ENCODE data around the gene HIGD1B.

Gene HIGD1B

DNA sequence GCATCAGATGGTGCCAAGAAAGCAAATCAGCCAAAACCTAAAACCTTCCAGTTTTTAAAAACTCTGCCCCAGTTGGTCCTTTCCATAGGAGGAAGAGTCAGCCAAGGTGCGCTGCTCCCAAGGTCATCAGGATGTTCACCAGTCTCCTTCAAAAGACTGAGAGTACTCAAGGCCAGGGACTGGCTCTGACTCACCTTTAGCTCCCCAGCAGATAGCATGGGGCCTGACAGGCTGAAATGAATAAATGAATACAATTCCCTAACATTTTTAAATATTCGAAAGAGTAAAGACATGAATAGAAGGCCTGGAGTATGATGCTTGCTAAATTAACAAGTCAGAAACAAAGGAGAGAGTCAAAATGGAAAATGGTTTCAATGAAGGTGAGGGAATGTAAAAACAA is 32.4 kb downstream of the HIGD1B start:
- DNase-seq: no peak

DNA sequence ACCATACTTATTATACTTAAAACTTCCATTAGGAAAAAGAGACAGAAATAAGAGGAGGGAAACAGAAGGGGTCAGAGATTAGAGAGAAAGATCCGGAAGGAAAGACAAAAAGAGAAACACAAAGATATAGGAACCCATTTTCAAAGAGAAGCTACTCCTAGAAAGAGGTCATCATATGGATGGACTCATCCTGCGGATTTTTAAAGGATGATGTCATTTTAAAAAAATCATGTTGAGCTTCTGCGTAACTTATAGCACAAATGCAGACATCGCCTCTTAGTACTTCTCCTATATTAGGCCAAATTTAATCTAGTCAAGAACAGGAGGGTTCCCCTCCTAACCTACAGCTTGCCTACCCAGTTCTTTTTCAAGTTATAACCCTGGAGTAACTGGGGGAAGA is 33.5 kb downstream of the HIGD1B start:
- DNase-seq: no peak

DNA sequence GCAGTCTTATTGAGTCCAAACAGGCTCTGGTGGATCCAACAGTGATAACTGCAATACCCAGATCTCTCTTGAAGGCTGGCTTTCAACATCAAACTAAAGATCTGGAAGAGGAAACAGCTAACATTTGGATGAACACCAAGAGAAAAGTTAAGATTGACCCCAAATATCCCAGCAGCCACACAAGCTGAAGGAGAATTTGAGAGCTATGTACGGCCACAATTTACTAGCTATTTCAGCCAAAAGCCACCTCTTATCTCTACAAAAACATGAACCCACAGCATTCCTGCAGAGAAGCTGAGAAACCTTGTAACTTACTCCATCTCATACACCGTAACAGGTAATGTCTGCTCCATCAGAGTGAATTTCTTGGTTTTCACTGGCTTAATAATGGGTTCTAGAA is 37.3 kb downstream of the HIGD1B start:
- DNase-seq: no peak

DNA sequence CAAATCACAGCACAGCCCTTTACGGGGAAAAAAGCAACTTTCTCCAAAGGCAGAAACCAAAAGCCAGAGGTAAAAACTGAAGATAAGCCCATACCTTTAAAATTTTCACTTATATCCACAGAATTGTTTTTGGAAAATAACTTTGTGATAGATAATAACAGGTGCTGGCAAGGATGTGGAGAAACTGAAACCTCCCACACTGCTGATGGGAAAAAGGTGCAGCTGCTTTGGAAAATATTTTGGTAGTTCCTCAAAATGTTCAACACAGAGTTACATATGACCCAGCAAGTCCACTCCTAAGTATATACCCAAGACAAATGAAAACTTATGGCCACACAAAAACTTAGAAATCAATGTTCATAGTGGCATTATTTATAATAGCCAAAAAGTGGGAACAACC is 39.3 kb downstream of the HIGD1B start:
- DNase-seq: no peak

DNA sequence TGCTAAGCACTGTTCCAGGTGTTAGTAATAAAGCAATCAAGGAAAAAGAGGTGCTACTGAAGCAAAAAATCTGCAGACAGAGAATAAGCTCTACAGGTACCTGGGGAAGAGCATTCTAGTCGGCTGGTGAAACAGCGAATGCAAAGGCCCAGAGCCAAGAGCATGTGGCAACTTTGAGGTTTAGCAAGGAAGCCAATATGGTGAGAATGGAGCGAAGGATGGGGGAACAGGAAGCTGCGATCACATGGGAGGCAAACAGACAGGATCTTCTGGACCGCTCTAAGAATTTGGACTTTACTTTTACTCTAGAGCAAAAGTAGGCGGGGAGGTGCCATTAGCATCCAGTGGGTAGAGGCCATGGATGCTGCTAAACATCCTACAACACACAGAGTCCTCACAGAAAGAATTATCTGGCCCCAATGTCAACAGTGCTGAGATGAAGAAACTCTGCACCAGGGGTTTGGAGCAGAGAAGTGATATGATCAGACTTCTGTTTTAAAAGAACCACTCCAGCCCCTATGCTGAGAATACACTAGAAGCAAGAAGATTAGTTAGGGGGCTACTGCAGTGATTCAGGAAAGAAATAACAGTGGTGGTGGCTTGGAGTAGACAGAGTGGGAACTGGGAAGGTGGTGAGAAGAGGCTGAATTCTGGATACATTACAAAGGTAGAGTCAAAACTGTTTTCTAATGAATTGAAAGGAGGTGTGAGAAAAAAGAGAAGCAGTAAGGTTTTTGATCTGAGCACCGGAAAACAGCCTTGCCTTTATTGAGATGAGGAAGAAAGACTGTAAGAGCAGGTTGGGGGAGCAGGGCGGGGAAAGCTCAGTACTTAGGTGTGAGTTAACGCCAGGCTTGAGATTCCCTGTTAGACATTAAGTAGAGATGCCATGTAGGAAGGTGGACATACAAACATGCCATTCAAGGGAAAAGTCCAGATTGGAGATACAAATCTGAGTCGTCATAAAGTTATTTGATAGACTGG is 40.6 kb downstream of the HIGD1B start:
- no peak for DNase-seq

DNA sequence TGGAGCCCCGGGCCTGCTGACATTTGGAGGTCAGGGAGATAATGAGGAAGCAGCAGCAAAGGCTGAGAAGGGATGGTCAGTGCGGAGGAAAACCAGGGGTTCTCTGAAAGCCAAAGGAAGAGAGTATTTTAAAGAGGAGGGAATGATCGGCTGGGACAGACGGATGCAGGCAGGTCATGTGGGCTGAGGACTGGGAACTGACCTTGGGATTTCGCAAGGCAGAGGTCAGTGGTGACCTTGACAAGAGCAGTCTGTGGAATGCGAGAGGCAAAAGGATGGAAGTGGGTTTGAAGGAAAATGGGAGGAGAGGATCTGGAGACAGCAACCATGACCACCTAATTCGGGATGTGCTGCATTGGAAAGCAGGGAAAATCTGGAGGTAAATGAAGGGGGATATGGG is 41.3 kb downstream of the HIGD1B start:
- DNase-seq: no peak

DNA sequence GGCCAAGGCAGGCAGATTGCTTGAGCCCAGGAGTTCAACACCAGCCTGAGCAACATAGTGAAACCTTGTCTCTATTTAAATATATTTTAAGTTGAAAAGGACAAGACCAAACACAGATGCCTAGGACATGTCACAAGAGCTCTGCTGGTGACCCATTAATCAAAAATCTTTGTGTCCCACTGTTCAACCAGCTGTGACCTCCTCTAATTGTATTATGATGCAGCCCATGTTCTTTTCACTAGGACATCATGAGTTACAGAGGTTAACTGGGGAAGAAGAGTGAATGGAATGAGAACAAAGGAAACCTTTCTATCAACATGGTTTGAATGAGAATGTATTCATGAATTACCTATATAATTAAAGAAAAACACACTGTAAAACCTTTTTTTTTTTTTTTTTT is 44.6 kb downstream of the HIGD1B start:
- peak; percentile 21 for DNase-seq

DNA sequence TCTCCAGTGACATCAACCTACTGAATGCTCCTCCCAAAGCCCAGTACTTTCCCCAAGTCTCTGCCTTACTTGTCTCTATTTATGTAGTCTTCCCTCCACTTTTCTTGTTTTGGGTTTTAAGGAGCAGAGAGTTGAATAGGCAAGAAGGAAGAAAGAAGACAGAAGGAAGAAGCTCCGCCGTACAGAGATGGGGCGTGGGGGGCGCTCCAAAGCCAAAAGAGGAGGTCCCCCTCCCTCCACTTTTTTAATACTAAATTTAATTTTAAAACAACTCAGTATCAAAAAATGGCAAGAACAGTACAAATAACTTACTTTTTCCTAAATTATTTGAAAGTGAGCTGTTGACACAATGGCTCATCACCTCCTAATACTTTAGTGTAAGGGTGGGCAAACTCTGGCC is 47.0 kb downstream of the HIGD1B start:
- no peak for DNase-seq

DNA sequence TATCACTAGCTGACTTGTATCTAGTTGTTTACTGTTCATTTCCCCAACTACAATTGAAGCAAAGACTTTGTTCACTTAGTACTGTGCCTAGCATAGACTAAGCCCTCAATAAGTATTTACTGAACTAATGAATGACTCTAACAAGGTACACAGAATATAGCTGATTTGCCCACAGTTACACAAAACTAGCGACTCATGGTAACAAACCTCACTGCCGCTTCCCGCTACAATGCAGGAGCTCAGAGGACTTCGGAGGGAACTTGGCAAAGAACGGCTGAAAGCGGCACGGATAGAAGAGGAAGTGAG is 51.0 kb downstream of the HIGD1B start:
- no peak for DNase-seq

DNA sequence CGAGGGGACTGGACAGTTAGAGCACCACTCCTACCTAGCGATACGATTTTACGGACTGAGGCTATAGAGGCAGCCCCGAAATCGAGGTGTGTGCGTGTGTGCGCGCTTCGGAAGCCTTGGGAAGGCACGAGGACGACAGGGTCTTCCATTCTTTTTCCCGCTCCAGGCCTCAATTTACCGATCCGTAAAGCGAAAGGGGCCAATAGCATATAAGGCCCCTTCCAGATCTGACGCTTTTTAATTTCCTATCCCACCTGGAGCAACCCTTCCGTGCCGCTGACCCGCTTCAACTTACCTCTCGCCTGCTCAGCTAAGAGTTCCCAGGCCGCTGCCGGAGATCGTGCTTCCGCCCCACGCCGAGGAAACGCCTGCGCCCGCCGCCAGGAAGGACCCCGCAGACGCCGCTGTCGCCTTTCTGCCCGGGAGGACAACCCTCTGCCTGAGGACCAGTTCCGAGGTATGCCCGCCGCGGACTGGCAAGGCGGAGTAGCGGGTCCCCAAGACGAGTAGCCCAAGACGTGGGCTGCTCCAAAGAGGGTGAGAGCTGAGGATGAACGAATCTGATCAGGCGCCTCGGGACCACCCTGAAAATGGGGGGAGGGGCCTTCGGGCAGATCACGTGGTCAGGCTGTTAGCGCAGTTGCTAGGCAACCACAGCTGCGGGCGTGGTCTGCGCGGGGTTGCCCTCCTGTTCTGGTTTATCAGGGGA is 51.5 kb downstream of the HIGD1B start, which contains the start of gene EFTUD2:
Gene EFTUD2 (minus strand): TSS at position 372 of the 709 bp plus-strand sequence. CDS start 4,924 bp downstream, outside the sequence.
- DNase-seq: peak; percentile 98
